GM12892 (cell line): ENCODE measurements around the gene RBM15.

Source experiments
- POLR2AphosphoS5 ChIP-seq: IDR thresholded peaks from 2 replicates; pipeline ENCODE4 v1.6.1; 2011; ENCODE audit warnings: low read depth, low read length, control low read depth
- TAF1 ChIP-seq: IDR thresholded peaks from 2 replicates; pipeline ENCODE4 v1.6.1; 2011; ENCODE audit warnings: low read depth, mild to moderate bottlenecking, control low read depth, low read length, borderline replicate concordance

DNA sequence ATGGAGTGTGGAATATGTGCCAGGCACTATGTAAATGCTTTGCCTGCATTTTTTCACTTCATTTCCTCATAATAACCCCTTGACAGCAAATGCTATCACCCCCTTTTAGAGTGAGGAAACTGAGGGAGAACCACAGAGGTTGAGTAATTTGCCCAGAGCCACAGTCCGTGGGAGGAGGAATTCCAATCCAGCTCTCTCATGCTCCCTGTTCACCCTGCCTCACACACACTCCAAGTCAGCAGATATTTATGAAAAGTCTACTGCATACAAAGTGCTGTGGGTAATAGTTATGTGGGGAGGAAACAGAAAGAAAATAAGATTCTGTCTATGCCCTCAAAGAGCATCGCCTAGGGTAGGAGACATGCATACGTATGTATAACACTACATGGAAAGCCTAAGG is 30.9 kb upstream of the RBM15 start:
- no peak for TF ChIP-seq POLR2AphosphoS5
- TF ChIP-seq TAF1 = no peak
